HepG2 (cell line): ENCODE measurements around the gene METTL6. TPM values are rescaled to one million over a fixed set of nuclear protein-coding genes. Genes with fewer than 3 reads are reported as not detected.
A peak's percentile ranks its signal among the peaks of the same experiment; 100 is the strongest.
"Not testable (repeated sequence)": the region's sequence is repeated elsewhere in the genome, so short reads cannot be mapped to it uniquely, and the experiment has no call there.

ENCODE experiments used
- ATAC-seq: fragments of 200-7000 bp; cut with Tn5 transposase; 3 replicates; pipeline ENCODE4 v1.9.1; 2020; ENCODE audit warnings: mild to moderate bottlenecking, moderate library complexity
- BruUV-seq: library from RNA; stranded (reverse); fragments of 400-500 nt; replicated peaks from 2 replicates; lab custom pipeline; 2021; lab: Mats Ljungman, UMichigan
- CTCF ChIA-PET: fragments of 300-600 bp; formaldehyde crosslinking; extraction: SDS; loops from one replicate; lab custom pipeline; 2021; ENCODE audit warnings: low total read pairs, inconsistent platforms, low intra/inter-chr PET ratio; lab: Yijun Ruan, JAX
- POLR2A ChIA-PET: fragments of 350-600 bp; sonication (Branson Sonifier 250); formaldehyde crosslinking; loops from one replicate; lab custom pipeline; 2020; ENCODE audit warnings: antibody characterized with exemption, inconsistent platforms; lab: Yijun Ruan, JAX
- DNase-seq: peaks from one replicate; pipeline ENCODE4 v3.0.0-alpha.2; 2015; ENCODE audit warnings: low spot score
- FAIRE-seq: peaks from 3 replicates; lab custom pipeline; 2011; peaks lifted over from hg19 to GRCh38; lab: Jason Lieb, UNC
- H2AFZ ChIP-seq: one replicate; pipeline ENCODE4 v1.6.1; 2011; ENCODE audit warnings: low read length, inconsistent platforms
- H3K27ac ChIP-seq: fragments of 300-600 bp; 3 replicates; pipeline ENCODE4 v1.8.0; 2011; ENCODE audit warnings: mixed run types, mild to moderate bottlenecking, mixed read lengths, low read length, inconsistent platforms; ENCODE audit not compliant: insufficient read depth; ENCODE audit errors: extremely low read length
- H3K27me3 ChIP-seq, 2 experiments: fragments of 200-600 bp in 1 of 2; 2 replicates in 1 of 2; 3 replicates in 1 of 2; pipeline versions ENCODE4 v1.6.0 to v1.8.0; 2011; ENCODE audit warnings: low read length in 2 of 2, mild to moderate bottlenecking in 2 of 2, moderate library complexity in 2 of 2, inconsistent platforms in 1 of 2; ENCODE audit not compliant: insufficient read depth in 2 of 2, control insufficient read depth in 1 of 2
- H3K36me3 ChIP-seq, 2 experiments: fragments of 200-600 bp in 1 of 2; replicated peaks in 1 of 2; 2 replicates in 1 of 2; 3 replicates in 1 of 2; pipeline versions ENCODE4 v1.5.1 to v1.8.0; 2011; ENCODE audit warnings: low read length in 2 of 2, inconsistent platforms in 1 of 2; ENCODE audit not compliant: insufficient read depth in 2 of 2, control insufficient read depth in 1 of 2
- H3K4me1 ChIP-seq: 2 replicates; pipeline ENCODE4 v1.5.1; 2012; ENCODE audit warnings: low read length, inconsistent platforms; ENCODE audit not compliant: insufficient read depth
- H3K4me2 ChIP-seq: 2 replicates; pipeline ENCODE4 v1.6.0; 2011; ENCODE audit warnings: low read depth, low read length, inconsistent platforms
- H3K4me3 ChIP-seq, 3 experiments: fragments of 200-600 bp in 1 of 3; sonication (generic), shearing (Covaris generic) in 1 of 3; replicated peaks in 1 of 3; 2 replicates each; pipeline ENCODE4 v1.5.1; 2011 to 2016; ENCODE audit warnings: low read length in 3 of 3, inconsistent platforms in 2 of 3, low read depth in 2 of 3, mild to moderate bottlenecking in 2 of 3, control low read depth in 1 of 3, mixed read lengths in 1 of 3; ENCODE audit not compliant: insufficient read depth in 1 of 3
- H3K79me2 ChIP-seq: one replicate; pipeline ENCODE4 v1.6.1; 2011; ENCODE audit warnings: low read length, inconsistent platforms; ENCODE audit not compliant: insufficient read depth
- H3K9ac ChIP-seq: 2 replicates; pipeline ENCODE4 v1.6.0; 2011; ENCODE audit warnings: mild to moderate bottlenecking, low read depth, low read length, inconsistent platforms; ENCODE audit not compliant: insufficient read depth
- H3K9me3 ChIP-seq: 2 replicates; pipeline ENCODE4 v1.5.1; 2012; ENCODE audit warnings: mild to moderate bottlenecking, low read length
- H4K20me1 ChIP-seq: 2 replicates; pipeline ENCODE4 v1.6.0; 2011; ENCODE audit warnings: inconsistent platforms, mild to moderate bottlenecking, low read length, moderate library complexity; ENCODE audit not compliant: insufficient read depth
- ELF1 ChIP-seq: sonication (generic); formaldehyde crosslinking; IDR thresholded peaks from 2 replicates; pipeline ENCODE4 v1.4.0; 2020; ENCODE audit warnings: missing genetic modification reagents
- ELF3 ChIP-seq: IDR thresholded peaks from 2 replicates; pipeline ENCODE4 v1.6.1; 2016; ENCODE audit warnings: missing genetic modification reagents, missing compliant biosample characterization
- HDAC2 ChIP-seq: sonication (generic); formaldehyde crosslinking; IDR thresholded peaks from 2 replicates; pipeline ENCODE4 v1.4.0; 2020; ENCODE audit warnings: missing genetic modification reagents
- HNF4A ChIP-seq: sonication (generic); formaldehyde crosslinking; IDR thresholded peaks from 2 replicates; pipeline ENCODE4 v1.4.0; 2020; ENCODE audit warnings: missing genetic modification reagents
- MEIS1 ChIP-seq: sonication (generic); formaldehyde crosslinking; IDR thresholded peaks from 2 replicates; pipeline ENCODE4 v1.9.0; 2021; ENCODE audit warnings: mild to moderate bottlenecking, missing genetic modification reagents, moderate library complexity, borderline replicate concordance
- PAF1 ChIP-seq: IDR thresholded peaks from 2 replicates; pipeline ENCODE4 v1.6.1; 2016; ENCODE audit warnings: missing genetic modification reagents, missing compliant biosample characterization
- PPARG ChIP-seq: conservative IDR thresholded peaks from 2 replicates; pipeline ENCODE4 v1.6.1; 2016; ENCODE audit warnings: missing biosample characterization, missing genetic modification reagents
- RXRB ChIP-seq: IDR thresholded peaks from 2 replicates; pipeline ENCODE4 v1.6.1; 2016; ENCODE audit warnings: borderline replicate concordance, missing genetic modification reagents, missing compliant biosample characterization
- TCF12 ChIP-seq, 2 experiments: fragments of 450-650 bp in 1 of 2; sonication (generic) in 1 of 2; formaldehyde crosslinking in 1 of 2; IDR thresholded peaks; 2 replicates each; pipeline versions ENCODE4 v1.6.1 to v1.8.0; 2017 to 2022; ENCODE audit warnings: antibody characterized with exemption in 1 of 2, mild to moderate bottlenecking in 1 of 2, missing genetic modification reagents in 1 of 2, moderate library complexity in 1 of 2
- TCF7 ChIP-seq: sonication (generic); IDR thresholded peaks from 2 replicates; pipeline ENCODE4 v1.6.1; 2016; ENCODE audit warnings: antibody characterized with exemption, low read depth
- U2AF2 ChIP-seq: fragments of 200-400 bp; formaldehyde crosslinking; IDR thresholded peaks from 2 replicates; pipeline ENCODE4 v1.6.1; 2017; ENCODE audit warnings: low read depth, mild to moderate bottlenecking, low read length
- ZNF282 ChIP-seq: fragments of 450-650 bp; IDR thresholded peaks from 2 replicates; pipeline ENCODE4 v1.6.1; 2018; ENCODE audit not compliant: partially characterized antibody
- WGBS: methylation state at CpG from one replicate; pipeline ENCODE4 v1.1.6; 2017; ENCODE audit warnings: low lambda C conversion rate; 5-methylcytosine and 5-hydroxymethylcytosine counted together
- in situ Hi-C: cut with HindIII; loops from 2 replicates; pipeline ENCODE4 v1.10.0; 2017; ENCODE audit warnings: low pct_unique_long_range_greater_than_20kb; ENCODE audit not compliant: extremely low pct_ligation_motif_present
- intact Hi-C: fragments of 100-400 bp; cut with micrococcal nuclease; formaldehyde crosslinking; loops from one replicate; pipeline ENCODE4 v1.10.0; 2022; ENCODE audit not compliant: unreplicated experiment
- polyA plus RNA-seq, 8 experiments: library from polyadenylated mRNA; depleted of rRNA in 3 of 8; stranded (reverse) in 7 of 8; unstranded in 1 of 8; fragments of >200 nt; fragmentation: Illumina TruSeq in 4 of 8; extraction: Trizol in 4 of 8; gene quantifications; 2 replicates each; pipeline versions ENCODE4 v1.2.1 to v1.2.3, GENCODE V29; 2011 to 2016; ENCODE audit warnings: low read depth in 4 of 8, missing spikeins in 1 of 8, mixed read lengths in 1 of 8; ENCODE audit not compliant: insufficient read depth in 1 of 8
- total RNA-seq, 5 experiments: library from RNA; depleted of rRNA; stranded (reverse); fragments of >200 nt; fragmentation: Illumina TruSeq; extraction: Trizol; gene quantifications; 2 replicates each; pipeline ENCODE4 v1.2.3, GENCODE V29; 2016; ENCODE audit warnings: low read depth in 1 of 5
- TF ChIP-seq, protein P1 (sequence below): sonication (generic); formaldehyde crosslinking; IDR thresholded peaks from 2 replicates; pipeline ENCODE4 v1.5.0; 2020; ENCODE audit warnings: mild to moderate bottlenecking, missing genetic modification reagents
- TF ChIP-seq, protein P2 (sequence below): sonication (generic); formaldehyde crosslinking; IDR thresholded peaks from 2 replicates; pipeline ENCODE4 v1.5.1; 2020; ENCODE audit warnings: mild to moderate bottlenecking, missing genetic modification reagents, borderline replicate concordance
- TF ChIP-seq, protein P3 (sequence below): sonication (generic); formaldehyde crosslinking; IDR thresholded peaks from 2 replicates; pipeline ENCODE4 v1.4.0; 2020; ENCODE audit warnings: missing genetic modification reagents

The METTL6 gene
- total and polyA plus RNA-seq, 2 of the 13 experiments (the other 11 are each of a cell fraction or from before 2014, with no cell fraction given): 17.2 to 29.4 TPM

DNA sequence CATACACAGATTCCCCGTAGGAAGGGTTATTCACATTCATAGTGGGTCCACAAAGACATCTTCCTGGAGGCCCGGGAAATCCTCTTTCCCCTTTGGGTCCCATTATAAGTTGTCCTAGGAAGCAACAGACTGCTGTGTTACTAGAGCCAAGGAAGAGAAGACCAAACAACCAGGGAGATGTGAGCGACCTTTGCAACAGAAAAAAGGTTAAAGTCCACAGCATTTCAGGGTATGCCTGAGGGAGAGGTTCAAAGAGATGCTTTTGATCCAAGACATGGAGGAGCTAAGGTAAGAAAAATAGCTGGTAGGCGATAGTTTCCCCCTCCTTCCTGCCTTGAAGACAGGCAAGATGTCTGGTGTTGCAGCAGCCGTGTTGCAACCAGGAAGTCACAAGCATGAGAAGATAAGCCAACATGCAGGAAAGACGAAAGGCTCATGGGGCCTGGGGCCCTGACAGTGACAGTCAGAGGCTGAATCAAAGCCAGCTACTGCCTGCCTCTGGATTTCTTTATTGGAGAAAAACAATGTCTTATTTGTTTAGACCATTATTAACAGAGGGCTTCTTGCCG lies 31.0 kb upstream of the METTL6 start:
- Histone ChIP-seq H3K9ac (no peak overlapping the region), H3K4me3 (no peak overlapping the region; a peak in 1 of 6 replicates), H3K79me2 (no peaks in the 10 kb centered on the region), H3K27me3 (no peaks in the 10 kb centered on the region), H3K36me3 (no peaks in the 10 kb centered on the region), H2AFZ (no peak overlapping the region), H3K9me3 (no peaks in the 10 kb centered on the region), H3K27ac (no peak overlapping the region), H3K4me1 (peaks cover 7% of the 10 kb centered on the region), H3K4me2 (peak overlapping the region; percentile 48), H4K20me1 (no peaks in the 10 kb centered on the region)
- ChIA-PET POLR2A (no interaction called here), CTCF (no interaction called here)
- FAIRE-seq (no peak), ATAC-seq (peak; percentile 43), DNase-seq (peak; percentile 12)
- intact Hi-C loops: no loop called here
- in situ Hi-C loops: no loop called here
- no TSS peak for BruUV-seq
- 35% methylated on average over 7 of the region's 7 CpGs for WGBS
- TF ChIP-seq, protein P1, sequence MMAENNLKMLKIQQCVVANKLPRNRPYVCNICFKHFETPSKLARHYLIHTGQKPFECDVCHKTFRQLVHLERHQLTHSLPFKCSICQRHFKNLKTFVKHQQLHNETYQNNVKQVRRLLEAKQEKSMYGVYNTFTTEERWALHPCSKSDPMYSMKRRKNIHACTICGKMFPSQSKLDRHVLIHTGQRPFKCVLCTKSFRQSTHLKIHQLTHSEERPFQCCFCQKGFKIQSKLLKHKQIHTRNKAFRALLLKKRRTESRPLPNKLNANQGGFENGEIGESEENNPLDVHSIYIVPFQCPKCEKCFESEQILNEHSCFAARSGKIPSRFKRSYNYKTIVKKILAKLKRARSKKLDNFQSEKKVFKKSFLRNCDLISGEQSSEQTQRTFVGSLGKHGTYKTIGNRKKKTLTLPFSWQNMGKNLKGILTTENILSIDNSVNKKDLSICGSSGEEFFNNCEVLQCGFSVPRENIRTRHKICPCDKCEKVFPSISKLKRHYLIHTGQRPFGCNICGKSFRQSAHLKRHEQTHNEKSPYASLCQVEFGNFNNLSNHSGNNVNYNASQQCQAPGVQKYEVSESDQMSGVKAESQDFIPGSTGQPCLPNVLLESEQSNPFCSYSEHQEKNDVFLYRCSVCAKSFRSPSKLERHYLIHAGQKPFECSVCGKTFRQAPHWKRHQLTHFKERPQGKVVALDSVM: no peak
- TF ChIP-seq RXRB (CRISPR knock-in tag) (0 out of 2 replicates have a peak, but pooled peaks have one; percentile 33), ELF1 (CRISPR knock-in tag) (peak; percentile 56), U2AF2 (no peak), TCF7 (0 out of 2 replicates have a peak, but pooled peaks have one; percentile 3), PPARG (CRISPR knock-in tag) (peak; percentile 62), ELF3 (CRISPR knock-in tag) (peak; percentile 60; the same call in 1 of the 2 replicates), HNF4A (CRISPR knock-in tag) (peak; percentile 64), TCF12 (IDR thresholded peaks at IDR 0.05) (no peak), TCF12 (CRISPR knock-in tag; IDR thresholded peaks at IDR 0.05) (no peak), PAF1 (CRISPR knock-in tag) (no peak), HDAC2 (0 out of 2 replicates have a peak, but pooled peaks have one; percentile 17), ZNF282 (no peak), MEIS1 (no peak)
- TF ChIP-seq, protein P2, sequence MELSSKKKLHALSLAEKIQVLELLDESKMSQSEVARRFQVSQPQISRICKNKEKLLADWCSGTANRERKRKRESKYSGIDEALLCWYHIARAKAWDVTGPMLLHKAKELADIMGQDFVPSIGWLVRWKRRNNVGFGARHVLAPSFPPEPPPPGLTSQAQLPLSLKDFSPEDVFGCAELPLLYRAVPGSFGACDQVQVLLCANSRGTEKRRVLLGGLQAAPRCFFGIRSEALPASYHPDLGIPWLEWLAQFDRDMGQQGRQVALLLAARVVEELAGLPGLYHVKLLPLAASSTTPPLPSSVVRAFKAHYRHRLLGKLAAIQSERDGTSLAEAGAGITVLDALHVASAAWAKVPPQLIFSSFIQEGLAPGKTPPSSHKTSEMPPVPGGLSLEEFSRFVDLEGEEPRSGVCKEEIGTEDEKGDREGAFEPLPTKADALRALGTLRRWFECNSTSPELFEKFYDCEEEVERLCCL (CRISPR knock-in tag): no peak
- TF ChIP-seq, protein P3, sequence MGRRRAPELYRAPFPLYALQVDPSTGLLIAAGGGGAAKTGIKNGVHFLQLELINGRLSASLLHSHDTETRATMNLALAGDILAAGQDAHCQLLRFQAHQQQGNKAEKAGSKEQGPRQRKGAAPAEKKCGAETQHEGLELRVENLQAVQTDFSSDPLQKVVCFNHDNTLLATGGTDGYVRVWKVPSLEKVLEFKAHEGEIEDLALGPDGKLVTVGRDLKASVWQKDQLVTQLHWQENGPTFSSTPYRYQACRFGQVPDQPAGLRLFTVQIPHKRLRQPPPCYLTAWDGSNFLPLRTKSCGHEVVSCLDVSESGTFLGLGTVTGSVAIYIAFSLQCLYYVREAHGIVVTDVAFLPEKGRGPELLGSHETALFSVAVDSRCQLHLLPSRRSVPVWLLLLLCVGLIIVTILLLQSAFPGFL: no peak

DNA sequence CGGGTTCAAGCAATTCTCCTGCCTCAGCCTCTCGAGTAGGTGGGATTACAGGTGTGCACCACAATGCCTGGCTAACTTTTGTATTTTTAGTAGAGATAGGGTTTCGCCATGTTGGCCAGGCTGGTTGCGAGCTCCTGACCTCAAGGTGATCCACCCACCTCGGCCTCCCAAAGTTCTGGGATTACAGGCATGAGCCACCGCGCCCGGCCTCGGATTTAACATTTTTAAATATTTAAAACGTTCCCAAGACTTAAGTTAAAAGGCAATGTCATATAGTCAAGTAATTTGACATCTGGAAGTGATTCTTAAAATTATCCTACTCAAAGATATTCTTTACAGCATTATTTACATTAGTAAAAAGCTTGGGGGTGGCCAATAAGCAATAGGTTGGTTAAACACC lies 29.6 kb upstream of the METTL6 start:
- H3K4me2 ChIP-seq, H3K27ac ChIP-seq, FAIRE-seq, H4K20me1 ChIP-seq, H3K36me3 ChIP-seq, DNase-seq, POLR2A ChIA-PET, H3K9ac ChIP-seq, H3K4me1 ChIP-seq, H3K9me3 ChIP-seq, BruUV-seq, H2AFZ ChIP-seq, CTCF ChIA-PET, H3K27me3 ChIP-seq, H3K79me2 ChIP-seq, in situ Hi-C loops, intact Hi-C loops, ATAC-seq, H3K4me3 ChIP-seq: not testable (repeated sequence)
- WGBS: 73% methylated on average over 10 of the region's 10 CpGs
